ENCODE measurements around the gene METTL2B.
"Not testable (repeated sequence)": the region's sequence is repeated elsewhere in the genome, so short reads cannot be mapped to it uniquely, and the experiment has no call there.

METTL2B gene

DNA sequence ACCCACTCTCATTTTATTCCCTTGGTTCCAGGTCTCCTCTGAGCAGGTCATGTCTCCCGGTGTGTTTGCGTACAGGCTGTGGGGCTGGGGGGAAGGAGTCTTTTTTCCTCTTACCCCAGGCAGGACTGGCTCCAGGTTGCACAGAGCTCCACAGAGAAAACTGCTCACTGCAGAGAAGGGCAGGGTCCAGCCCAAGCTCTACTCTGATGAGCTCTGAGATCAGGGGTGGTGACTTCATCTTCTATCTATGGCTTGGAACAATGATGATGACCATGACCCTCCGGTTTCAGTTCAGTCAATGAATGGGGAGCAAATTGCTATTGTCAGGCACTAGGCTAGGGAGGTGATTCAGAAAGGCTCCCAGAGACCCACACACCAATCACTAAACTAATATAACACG, 49.0 kb downstream of the METTL2B start:
- not testable (repeated sequence) for DNase-seq

DNA sequence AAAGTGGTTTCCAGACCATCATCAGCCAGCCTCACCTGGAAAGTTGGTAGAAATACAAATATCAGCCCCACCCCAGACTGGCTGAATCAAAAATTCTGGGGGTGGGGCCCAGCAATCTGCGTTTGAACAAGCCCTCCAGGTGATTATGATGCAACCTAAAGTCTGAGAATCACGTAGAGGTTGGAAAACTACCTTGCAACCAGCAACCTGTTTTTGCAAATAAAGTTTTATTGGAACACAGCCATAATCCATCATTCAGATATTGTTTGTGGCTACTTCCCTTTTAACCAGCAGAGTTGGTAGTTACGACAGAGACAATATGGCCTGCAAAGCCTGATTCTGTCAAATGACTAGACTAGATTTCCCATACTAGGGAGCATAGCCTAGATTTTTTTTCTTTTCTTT, 49.5 kb downstream of the METTL2B start:
- not testable (repeated sequence) for DNase-seq

DNA sequence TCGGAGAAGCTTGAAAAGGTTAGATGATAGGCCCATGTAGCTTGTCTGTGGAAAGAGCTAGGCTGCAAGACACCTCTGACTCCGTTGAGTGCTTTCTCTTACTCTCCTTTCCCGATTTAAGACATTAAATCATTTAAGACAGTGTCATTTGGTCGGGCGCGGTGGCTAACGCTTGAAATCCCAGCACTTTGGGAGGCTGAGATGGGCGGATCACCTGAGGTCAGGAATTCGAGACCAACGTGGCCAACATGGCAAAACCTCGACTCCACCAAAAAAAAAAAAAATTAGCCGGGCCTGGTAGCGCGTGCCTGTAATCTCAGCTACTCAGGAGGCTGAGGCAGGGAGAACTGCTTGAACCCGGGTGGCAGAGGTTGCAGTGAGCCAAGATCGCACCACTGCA, 52.6 kb downstream of the METTL2B start:
- DNase-seq = not testable (repeated sequence)

DNA sequence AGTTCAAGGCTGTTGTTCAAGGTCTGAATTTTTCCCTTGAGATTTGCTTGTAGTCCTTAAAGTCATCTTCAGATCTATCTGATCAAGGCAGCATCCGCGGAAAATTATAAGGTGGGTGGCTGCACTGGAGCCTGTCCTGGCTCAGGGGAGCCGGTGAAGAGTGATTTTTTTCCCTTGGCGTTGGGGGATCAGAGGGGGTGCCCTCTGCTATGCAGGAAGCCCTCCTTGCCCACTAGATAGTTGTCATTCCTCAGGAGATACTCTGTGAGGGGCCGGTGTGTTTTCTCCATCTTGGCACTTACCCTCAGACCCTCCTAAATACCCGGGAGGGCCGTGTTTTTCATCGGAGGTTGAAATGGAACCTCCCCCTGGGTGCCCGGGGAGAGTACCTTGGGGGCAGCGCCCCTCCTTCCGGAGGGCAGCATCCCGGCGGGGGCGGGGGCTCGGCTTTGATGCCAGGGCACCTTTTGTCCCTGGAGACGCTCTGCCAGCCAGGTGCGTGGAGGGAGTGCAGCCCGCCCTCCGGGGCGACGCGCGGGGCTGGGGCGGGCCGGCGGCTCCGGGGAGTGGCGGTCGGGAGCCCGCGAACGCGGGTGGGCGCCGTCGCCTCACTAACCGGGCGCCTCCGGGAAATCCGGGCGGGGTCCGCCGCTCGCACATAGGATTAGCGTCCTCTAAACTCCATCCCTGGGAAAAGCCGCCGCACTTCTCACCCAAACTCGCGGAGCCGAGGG, 53.7 kb downstream of the METTL2B start:
- DNase-seq = peak in 7 of 14 donors; percentile 16 to 58 (median 43)

DNA sequence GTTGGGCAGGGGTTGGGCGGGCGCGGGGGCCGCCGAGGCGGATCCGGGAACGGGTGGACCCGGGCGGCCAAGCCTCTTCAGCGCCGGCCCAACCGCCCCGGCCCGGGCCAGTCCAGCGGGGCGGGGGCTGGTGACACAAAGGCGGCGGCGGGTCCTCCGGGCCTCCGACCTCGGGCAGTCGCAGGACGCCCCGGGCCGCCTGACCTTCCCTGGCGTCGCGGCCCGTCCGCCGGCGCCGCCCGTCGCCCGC, 54.2 kb downstream of the METTL2B start:
- DNase-seq = peak in 5 of 14 donors; percentile 48 to 77 (median 70)

DNA sequence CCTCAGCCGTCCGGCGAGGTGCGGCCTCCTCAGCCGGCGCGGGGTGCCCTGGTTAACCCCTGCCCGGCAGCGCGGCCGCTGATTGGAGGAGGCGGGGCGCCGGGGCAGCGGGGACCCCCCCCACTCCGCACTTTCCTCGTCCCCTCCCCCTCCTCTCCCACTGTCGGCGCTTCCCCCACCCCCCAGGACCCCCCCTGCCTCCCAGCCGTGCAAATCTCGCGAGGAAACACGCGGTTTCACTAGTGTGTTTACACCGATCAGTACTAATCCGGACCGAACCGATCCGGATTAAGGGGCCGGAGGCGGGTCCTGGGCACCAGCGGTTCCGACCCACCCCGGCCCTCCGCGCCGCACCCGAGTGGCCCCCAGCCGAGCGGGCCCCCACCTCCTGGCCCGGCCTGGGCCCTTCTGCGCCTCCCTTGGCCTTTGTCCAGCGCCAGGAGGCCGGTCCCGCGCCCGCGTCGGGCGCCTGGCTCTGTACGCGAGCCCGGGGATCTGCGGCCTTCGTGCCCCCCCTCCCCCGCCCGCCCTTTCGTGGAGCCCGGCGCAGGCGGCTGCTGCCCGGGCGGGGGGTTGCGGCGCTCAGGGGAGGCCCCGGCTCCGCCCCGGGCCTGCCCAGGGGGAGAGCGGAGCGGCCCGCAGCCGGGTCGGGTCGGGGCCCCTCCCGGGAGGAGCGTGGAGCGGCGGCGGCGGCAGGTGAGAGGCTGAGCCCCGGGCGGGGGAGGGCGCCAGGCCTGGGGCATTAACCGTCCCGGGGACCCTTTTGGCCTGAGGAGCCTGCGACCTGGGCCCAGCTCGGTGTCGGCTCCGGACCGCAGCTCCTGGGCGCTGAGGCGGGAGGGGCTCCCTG, 54.8 kb downstream of the METTL2B start:
- DNase-seq = peak in 13 of 14 donors; percentile 42 to 92 (median 84)

DNA sequence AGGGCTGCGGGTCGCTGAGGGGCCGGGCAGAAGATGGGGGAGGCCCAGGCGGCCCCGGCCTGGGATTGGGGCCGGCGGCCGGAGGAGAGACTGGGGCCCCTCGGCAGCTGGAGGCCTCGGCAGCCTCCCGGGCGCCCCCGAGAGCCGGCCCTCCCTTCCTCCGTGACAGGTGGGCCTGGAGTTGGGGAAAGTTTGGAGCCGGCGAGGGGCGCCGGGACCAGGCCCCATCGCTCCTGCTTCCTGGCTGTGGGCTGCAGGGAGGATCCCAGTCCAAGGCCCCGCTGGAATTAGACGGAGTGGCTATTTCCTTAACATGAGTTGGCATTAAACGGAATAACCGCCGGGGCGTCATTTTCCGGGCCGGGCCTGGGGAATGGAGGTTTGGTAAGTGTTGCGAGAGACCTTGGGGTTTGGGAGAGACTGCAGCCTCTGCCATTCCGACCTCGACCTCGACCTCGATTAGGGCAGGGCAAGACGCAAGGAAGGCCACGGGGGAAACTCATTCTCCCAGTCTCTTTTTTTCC, 55.5 kb downstream of the METTL2B start:
- DNase-seq = peak in 8 of 14 donors; percentile 7 to 49 (median 30)

DNA sequence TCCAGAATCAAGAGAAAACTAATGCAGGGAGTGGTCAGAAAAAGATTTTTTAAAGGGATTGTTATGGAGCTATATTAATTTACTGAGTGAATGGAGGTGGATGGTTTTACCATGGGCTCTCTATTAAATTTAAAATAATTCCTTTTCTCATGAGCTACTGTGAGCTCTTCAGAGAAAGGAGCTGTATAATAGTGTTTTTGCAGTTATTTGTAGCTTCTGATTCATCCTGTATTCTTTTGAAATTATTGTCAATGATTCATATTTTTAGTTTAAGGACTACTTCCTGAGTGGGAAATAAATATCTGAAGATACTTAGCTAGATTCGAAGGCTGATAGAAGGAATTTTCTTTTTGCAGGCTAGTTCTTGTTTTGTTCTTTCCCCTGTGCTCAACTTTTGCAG, 56.4 kb downstream of the METTL2B start:
- not testable (repeated sequence) for DNase-seq

DNA sequence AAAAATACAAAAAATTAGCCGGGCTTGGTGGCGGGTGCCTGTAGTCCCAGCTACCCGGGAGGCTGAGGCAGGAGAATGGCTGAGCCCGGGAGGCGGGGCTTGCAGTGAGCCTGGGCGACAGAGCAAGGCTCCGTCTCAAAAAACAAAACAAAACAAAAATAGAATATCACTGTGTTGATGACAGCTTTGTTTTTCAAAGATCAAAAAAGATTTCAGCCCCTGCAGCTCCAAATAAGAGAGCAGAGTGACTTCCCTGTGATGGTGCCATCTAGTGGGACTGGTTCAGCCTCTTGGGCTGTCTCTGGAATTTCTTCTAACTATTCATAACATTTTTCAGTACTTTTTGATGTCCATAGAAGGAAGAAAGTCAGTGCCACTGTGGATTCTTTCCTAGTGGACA, 60.9 kb downstream of the METTL2B start:
- DNase-seq = not testable (repeated sequence)

DNA sequence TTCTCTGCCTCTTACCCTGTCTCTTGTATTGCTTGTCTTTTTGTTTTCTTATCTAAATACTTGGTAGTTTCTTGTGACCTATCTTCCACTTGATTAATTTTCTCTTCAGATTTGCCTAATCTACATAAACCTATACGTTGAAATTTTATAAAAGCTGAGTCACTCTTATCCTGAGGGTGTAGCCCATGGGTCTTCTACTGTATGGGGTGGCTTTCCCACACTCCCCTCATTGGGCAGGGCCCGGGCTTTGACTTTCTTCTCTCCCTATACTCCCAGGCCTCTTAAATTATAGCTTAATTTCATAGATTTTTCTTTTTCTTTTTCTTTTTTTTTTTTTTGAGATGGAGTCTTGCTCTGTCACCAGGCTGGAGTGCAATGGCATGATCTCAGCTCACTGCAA, 66.0 kb downstream of the METTL2B start:
- DNase-seq = not testable (repeated sequence)

DNA sequence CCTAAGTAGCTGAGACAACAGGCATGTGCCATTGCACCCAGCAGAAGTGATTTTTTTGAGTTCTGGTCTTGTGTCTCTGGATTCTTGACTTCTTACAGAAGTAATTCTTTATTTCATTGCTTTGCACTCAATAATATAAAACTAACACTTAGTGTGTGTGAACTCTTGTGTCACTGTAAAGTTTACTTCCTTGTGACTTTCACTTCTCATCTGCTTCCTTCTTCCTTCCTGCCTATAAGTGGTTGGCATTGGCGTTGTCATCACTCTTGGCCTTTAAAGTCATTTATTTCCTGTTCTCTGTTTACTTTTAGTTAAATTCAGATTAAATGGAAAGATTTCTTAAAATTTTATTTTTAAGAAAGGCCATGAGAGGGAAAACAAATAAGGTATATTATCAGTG, 66.8 kb downstream of the METTL2B start:
- not testable (repeated sequence) for DNase-seq

DNA sequence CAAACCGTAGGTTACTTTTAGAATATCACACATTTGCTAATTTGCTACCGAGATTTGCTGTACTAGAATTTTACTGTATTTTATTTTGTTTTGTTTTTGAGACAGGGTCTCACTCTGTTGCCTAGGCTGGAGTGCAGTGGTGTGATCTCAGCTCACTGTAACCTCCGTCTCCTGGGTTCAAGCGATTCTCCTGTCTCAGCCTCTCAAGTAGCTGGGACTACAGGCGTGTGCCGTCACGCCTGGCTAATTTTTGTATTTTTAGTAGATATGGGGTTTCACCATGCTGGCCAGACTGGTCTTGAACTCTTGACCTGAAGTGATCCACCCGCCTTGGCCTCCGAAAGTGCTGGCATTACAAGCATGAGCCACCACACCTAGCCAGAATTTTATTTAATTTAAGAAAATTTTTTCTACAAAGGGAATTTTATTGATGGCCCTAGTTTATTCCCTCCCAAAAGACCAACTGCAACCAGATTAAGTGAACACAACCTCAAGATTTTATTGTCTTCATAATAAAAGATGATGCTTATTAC, 69.8 kb downstream of the METTL2B start:
- DNase-seq = not testable (repeated sequence)

DNA sequence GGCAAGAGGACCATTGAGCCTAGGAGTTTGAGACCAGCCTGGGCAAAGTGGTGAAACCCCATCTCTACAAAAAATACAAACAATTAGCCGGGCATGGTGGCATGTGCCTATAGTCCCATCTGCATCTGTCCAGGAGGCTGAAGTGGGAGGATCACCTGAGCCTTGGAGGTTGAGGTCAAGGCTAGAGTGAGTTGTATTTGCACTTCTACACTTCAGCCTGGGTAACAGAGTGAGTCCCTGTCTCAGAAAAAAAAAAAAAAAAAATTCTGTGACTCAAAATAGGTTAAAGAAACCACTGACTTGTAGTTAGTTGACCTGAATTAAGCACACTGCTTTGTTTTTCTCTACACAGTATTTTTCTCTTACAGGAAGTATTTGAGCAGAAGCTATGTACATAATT, 74.4 kb downstream of the METTL2B start:
- DNase-seq = no peak

DNA sequence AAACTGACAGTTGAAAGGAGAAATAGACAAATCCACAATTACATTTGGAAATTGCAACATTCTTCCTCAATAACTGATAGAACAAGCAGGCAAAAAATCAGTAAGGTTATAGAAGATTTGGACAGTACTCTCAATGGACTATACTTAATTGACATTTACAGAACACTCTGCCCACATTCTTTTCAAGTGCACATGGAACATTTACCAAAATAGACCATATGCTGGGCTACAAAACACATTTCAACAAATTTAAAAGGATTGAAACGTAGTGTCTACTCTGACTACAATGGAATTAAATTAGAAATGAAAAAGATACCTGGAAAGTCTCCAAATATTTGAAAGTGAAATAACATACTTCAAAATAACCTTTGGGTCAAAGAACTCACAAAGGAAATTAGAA, 77.8 kb downstream of the METTL2B start:
- not testable (repeated sequence) for DNase-seq

All from C1 segment of cervical spinal cord (tissue), 14 donors.